Activated CD4-positive, CD25-positive, alpha-beta regulatory T cell treated with anti-CD3 and anti-CD28 coated beads, Interleukin-2, amount 50 U/mL, for 72 hours (primary cell): ENCODE data around the gene NUDT8.
"Not testable (repeated sequence)": the region's sequence is repeated elsewhere in the genome, so short reads cannot be mapped to it uniquely, and the experiment has no call there.

Experiments used
- DNase-seq: peaks from one replicate; pipeline ENCODE4 v3.0.0; 2021

NUDT8 gene

DNA sequence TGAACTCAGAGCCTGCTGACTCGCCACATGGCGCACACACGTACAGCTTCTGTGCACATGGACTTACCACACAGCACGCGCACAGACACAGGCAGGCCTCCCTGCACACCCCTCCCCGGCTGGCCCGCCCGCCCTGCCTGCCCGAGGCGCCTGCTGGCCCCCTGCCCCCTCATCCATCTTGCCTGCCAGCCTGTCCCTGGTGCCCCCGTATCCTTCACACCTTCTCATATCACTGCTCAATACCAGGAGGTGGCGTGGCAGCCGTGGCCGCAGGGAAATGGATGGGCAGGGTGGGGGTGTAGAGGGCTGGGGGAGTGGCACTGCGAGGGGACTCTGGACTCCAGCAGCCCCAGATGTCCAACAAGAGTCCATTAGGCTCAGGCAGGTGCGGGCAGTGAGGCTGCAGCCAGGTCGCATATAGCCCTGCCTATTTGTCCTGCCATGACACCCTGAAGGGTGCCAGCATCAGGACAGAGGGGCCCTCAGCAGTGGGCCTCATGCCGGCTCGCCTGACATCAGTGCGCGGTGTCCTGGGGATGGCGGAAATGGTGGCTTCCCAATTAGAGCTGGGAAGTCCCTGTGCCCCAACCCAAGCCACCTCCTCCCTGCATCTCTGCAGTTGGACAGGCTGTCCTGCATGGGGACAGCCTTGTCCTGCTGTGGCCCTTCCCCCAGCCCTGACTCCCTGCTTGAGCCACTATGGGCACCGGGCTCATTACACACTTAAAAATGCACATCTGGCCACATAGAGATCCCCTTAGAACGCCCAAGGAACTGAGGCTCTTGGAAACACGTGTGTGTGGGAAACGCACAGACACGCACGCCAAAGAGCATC lies 11.8 kb upstream of the NUDT8 start:
- no peak for DNase-seq

- no peak for DNase-seq
Measured at GRCh38 chr11:67640758-67641337, 11.1 kb upstream of the NUDT8 start.

DNA sequence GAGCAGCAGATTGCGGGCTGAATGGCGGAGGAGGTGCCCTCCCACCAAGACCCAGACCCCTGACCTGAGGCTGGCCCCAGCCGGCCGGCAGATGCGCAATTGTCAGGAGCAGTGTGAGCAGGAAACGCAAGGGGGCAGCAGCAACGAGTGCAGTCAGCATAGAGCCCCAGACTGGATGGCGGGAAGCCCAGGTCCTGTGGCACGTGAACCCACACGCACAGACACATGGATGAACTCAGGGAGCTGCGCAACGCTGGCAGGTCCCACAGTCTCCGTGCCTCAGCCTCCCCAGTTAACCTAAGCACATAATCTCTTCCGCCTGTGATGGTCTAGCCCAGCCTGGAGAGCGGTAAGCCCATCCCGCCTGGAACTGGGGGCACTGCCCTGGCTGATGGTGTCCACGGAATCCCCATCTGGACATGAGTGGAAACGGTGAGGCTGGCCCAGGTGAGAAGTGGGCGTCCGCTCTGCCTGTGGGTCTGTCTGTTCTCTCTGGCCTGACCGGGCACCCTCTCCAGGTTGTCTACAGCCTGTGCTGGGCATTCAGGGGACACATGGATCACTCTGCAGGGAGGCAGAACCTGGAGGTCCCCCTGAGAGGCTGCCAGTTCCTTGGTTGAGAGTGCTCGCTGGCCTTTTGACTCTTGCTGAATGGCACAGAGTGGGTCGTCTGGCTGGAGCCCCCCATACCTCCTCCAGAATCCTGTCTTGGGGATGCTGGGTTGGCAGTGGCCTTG lies 10.5 kb upstream of the NUDT8 start:
- peak; percentile 57 for DNase-seq

DNA sequence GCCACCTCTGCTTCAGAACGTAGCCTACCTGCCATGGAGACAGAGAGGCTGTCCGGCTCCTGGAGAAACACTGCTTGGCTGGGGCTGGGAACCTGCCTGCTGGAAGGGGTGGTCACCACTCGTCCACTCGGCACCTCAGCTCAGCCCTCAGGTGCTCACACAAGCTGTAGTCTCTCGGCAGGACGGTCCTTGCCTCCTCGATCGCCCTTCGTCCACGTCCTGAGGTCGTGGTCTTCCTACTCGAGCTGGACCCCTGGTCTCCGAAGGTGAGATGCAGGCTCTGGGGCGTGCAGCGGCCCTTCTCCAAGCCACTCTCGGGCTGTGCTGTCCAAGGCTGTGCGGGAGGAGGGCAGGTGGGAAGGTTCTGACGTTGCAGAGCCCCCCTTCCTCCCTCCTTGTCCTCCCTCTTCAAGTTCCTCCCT lies 9.7 kb upstream of the NUDT8 start, which contains the start of gene TBX10:
Gene TBX10, minus strand, starts transcription at position 326 of the 422 bp plus-strand sequence. Its CDS starts 291 bp downstream, at position 35.
- no peak for DNase-seq

DNA sequence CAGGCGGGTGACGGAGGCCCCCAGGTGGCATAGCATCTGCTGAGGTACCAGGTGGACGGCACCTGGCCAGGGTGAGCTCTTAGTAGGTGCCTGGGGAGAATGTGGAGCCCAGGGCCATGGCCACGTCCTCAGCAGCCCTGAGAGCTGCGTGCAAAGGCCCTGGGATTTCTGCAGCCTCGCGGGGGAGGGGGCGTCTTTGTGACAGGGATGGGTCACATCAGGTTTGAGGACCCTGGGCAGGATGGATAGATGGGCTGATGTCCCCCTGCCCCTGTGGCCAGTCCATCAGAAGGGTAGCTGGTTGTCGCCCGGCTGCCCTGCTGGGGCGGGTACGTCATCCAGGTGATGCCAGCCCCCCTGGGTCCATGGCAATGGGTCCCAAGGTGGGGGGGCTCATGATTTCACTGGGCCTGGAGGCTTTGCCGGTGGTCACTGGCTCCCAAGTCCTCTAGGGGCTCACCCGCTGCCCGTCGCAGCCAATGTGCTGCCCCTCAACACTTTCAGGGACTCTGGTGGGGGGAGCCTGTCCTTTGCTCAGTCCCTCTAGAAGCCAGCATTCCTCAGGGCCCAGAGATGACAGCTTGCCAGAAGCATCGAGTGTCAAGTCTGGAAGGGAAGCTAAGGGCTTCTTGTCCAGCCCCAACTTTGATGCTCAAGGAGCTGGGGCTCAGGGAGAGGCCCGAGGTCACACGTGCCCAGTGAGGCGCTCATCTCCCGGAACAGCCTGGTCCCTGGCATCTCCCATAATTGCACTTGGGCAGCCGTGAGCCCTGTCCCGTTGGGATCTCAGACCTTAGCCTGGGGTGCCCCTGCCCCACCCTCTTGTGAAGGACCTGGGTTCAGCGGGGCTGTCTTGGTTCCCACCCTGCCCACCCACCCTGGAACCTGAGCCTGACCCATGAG lies 9.0 kb upstream of the NUDT8 start:
- DNase-seq, result no peak

GRCh38 chr11:67637441-67637840 lies 7.7 kb upstream of the NUDT8 start:
- not testable (repeated sequence) for DNase-seq

GRCh38 chr11:67636962-67637361 lies 7.2 kb upstream of the NUDT8 start:
- DNase-seq, result no peak

GRCh38 chr11:67635231-67635521 lies 5.4 kb upstream of the NUDT8 start:
- DNase-seq, result no peak

DNA sequence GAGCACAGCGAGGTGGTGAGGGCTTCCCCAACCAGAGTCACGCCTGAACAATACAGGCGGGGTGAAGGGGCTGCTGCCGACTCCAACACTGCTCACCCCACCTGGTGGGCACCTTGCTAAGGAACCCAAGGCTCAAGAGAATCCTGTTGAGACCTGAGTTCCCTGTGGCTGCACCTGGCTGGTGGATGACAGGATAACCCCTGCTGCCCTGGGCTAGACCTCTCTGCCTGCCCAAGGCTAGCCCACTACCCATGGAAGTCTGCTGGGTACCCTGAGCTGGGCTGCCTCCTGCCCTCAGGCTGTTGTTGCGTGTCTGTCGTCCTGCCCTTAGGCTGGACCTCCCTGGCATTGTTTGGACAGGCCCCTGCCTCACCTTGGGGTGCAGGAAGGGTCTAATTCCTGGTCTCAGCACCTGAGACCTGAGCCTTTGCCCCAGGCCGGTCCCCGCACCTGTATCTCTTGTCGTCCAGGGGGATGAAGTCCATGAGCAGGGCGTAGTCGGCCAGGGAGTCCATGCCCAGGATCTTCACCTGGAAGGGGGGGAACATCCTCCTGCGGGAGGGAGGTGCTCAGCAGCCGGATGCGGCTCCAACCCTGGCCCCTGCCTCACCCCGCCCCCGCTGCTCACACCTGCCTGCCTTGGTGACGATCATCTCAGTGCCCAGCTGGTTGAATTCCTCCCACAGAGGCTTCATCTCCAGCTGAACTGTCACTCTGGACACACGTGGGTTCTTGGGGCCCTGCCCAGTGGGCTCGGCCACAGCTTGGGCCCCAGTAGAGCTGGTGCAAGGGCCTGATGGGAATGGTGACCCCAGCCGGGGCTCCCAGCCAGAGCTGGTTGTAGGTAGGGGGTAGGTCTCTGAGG lies 4.9 kb upstream of the NUDT8 start:
- no peak for DNase-seq

DNA sequence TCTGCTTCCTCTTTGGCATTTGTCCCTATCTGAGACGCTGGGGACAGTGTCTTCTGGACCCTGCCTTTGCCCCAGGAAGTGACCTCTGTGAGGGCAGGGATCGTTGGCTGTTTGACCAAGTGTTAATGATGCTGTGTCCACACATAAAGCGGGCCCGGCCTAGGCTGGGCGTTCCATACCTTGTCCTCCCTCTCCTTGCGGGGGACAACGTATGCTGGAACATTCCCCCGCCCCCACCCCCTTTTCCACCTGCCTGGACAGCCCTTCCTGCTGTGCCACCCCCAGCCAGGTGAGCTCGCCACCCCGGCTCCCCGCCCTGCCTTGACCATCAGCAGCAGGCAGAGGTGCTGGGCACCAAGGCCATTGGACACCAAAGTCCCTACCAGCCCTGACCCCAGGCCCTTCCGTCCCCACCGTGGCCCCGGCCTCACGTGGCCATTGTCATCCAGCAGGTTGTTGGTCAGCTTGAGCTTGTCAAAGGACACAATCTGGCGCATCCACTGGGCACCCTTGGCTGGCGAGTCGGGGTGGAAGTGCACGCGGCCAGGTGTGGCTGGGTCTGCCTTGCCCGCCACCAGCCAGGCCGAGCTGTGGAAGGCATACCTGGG lies 4.1 kb upstream of the NUDT8 start:
- no peak for DNase-seq

- no peak for DNase-seq
Measured at GRCh38 chr11:67632982-67633755, 3.4 kb upstream of the NUDT8 start.

DNA sequence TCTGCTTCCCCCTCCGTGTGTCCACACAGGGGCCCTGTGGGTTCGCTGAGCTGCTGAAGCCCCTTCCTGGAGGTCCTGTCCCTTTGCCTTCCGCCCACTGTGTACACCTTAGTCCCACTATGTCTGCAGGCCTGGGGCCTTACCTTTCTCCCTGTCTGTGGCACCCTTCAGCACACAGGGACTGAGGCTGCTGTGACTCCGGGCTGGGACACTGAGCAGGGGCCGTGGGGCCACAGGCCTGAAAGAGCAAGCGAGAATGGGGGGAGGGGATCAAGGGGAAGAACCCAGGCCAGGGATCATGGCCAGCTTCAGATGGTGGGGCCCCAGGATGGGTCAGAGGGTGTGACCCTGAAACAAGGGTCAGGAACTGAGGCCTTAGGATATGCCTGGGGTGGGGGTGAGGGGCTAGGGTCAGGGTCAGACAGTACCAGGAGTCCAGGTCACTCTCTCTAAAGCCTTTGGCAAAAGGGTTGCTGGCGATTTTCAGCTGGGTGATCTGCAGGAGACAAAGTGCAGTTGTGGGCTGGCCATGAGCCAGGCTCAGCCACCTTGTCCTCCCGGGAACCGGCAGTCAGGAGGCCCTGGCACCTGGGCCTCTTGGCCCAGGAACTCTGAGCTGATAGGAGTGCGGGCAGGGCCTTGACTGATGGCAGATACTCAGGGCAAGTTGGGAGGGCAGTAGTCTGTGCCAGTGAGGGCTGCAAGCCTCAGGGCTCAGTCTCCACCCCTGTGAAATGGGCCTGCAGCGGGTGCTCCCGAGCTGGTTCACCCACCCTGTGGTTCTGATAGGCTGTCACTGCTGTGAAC lies 2.6 kb upstream of the NUDT8 start:
- DNase-seq, result no peak

DNA sequence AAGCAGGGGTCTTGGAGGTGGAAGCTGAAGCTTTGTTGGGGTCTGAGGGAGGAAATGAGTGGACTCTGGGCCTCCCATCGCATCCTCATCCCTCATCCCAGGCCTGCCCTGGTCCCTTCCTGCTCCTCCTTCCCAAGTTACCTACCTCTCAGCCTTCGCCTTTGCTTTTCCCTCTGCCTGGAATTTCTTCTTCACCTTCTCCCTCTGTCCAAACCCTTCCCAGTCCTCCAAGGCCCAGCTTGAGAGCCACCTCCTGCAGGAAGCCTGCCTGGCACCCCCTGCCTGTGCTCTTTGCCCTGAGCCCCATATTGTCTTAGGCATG lies 2.1 kb upstream of the NUDT8 start:
- no peak for DNase-seq

GRCh38 chr11:67631411-67631810 lies 1.7 kb upstream of the NUDT8 start:
- DNase-seq, result no peak

GRCh38 chr11:67630943-67631331 lies 1.2 kb upstream of the NUDT8 start:
- DNase-seq, result no peak

GRCh38 chr11:67630228-67630942 lies 648 bp upstream of the NUDT8 start:
- DNase-seq, result peak; percentile 95

GRCh38 chr11:67628710-67629385 lies 889 bp downstream of the NUDT8 start:
- no peak for DNase-seq

DNA sequence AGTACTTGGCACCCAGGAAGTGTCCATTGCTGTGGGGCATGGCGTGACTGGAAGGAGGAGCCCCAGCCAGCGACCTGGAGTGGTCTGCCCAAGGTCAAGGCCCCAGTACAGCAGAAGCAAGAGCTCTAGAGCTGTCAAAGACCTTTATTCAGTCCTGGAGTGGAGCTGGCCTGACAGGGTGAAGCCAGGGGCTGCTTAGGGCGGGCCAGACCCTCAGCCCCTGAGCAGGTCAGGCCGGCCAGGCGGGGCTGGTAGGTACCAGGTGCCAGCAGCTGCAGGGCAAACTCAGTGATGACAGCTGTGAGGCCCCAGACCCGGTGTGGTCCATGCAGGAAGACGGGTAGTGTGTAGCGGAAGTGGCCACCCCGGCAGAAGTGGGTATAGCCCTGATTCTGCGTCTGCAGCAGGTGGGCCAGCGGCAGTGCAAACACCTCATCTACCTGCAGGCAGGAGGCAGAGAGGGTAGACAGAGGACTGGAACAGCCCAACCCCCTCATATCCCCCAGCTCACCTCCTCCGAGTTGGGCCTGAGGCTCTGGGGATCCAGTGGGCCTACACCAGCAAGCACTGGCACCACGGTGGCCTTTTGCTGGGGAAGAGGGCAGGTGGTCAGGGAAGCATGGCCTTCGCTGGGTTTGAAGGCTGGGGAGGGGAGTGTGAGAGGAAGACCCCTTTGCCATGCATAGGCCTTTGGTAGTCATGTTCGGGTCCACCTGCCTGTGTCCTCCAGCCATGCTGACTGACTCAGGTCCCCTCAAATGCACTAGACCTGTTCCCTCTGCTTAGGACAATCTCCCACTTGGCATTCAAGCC lies 1.7 kb downstream of the NUDT8 start:
- DNase-seq, result no peak
